ENCODE results near the gene ADM.

Gene ADM

DNA sequence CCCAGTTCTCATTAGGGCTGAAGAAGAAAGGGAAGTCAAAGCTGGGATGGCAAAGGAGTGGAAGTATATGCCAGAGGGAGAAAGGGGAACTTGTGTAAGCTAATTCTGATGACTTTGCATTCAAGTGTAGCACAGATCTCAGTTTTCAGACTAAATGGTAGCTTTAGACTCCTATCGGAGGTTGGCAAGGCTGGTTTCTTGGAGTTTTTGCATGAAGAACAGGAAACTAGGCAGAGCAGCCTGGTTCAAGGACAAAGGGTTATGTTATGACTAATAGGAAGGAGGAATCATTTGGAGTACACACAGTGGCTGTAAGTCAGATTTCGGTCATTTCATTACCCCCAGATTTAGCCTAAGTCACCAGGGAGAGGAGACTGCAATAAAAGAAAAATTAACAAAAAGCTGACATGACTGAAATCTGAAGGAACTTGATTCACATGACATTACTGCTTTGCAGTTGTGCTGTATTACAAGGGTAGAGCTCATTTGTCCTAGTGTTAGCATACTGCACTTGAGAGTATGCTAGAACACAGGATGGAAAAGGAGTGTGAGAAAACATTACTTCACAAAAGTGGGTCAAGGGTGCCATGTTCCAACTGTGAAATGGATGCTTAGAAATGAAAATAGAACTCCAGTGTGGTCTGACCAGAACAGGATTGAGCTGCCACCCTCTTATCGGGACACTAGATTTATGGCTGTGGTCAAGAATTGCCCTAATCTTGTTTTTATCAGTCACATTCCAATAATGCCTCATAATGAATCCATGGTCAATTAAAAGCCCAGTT, 23.6 kb downstream of the ADM start:
- no peak for DNase-seq (ENCODE audit: low read depth in 3 of 3)

DNA sequence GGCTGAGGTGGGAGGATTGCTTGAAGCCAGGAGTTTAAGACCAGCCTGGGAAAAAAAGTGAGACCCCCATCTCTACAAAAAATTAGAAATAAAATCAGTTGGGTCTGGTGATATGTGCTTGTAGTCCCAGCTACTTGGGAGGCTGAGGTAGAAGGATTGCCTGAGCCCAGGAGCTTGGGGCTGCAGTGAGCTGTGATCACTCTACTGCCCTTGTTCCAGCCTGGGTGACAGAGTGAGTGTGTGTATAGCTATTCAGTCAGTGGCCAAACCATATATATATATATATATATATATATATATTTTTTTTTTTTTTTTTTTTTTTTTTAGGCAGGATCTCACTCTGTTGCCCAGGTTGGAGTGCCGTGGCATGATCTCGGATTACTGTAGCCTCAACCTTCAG, 24.5 kb downstream of the ADM start:
- no peak for DNase-seq (ENCODE audit: low read depth in 3 of 3)

DNA sequence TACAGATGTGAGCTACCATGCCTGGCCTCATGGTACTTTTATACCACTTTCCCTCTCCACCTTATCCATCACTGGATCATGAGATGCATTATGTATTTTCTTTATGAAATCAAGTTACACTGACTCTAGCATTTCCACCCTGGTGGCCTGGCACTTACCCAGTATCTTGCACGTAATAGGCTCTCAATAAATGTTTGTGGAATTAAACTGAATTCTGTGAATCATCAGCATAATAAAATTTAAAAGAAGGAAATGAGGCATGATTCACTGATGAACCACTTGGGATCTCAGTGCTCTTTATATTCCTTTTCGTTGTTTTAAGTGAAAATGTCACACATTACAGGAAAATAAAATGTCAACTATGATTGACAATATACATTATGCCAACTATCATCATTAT, 25.1 kb downstream of the ADM start:
- DNase-seq (ENCODE audit: low read depth in 3 of 3): no peak

DNA sequence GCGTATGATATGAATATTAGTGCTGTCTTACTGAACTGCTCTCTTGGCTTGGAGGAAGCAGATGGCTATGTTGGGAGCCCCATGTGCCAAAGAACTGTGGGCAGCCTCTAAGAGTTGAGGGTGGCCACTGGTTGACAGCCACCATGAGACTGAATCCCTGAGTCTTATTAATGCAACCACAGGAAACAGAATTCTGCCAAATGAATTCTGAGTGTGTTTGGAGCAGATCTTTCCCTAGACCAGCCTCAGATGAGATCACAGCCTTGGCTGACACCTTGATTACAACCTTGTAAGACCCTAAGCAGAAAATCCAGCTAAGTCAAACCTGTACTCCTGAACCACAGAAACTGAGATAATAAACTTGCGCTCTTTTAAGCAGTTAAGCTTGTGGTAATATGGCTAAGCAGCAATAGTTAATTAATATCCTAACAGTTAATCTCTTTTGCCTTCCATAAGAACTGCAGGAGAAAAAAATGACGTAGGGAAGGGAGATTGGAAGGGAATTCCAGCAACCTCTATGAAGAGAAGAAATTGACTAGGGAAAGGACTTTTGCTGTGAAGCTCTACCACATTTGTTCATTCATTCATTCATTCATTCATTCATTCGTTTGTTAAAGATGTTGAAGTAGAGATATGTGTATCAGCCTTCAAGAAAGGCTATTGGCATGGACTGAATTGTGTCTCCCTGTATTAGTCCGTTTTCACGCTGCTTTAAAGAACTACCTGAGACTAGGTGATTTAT, 26.8 kb downstream of the ADM start:
- DNase-seq (ENCODE audit: low read depth in 3 of 3): no peak

DNA sequence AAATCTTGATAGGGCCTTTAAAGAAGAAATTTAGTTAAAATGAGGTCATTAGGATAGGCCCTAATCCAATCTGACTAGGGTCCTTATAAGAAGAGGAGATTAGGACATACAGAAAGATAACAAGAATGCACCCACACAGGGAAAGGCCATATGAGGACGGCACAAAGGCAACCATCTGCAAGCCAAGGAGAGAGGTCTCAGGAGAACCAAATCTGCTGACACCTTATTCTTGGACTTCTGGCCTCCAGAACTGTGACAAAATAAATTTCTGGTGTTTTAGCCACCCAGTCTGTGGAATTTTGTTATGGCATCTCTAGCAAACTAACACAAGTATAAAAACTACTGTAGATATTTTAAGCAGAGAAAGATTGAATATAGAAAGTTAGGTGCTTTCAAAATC, 28.6 kb downstream of the ADM start:
- no peak for DNase-seq (ENCODE audit: low read depth in 3 of 3)

DNA sequence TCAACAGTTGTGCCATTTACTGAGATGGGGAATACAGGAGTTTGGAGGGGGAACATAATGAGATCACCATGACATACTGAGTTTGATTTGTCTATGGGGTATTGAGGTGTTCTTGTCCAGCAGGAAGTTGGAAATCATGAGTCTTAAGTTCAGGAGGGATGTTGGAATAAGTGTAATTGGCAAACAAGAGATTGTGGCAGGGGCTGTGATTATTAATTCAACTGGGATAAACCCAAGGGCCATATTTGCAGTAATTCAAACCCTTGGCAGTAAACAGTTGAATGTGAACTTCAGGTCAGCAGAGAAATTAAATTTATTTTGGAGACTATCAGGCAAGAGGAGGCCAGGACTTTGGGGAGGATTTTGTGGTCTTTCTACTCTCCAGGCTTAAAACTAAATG, 33.4 kb downstream of the ADM start:
- DNase-seq (ENCODE audit: low read depth in 3 of 3): no peak

DNA sequence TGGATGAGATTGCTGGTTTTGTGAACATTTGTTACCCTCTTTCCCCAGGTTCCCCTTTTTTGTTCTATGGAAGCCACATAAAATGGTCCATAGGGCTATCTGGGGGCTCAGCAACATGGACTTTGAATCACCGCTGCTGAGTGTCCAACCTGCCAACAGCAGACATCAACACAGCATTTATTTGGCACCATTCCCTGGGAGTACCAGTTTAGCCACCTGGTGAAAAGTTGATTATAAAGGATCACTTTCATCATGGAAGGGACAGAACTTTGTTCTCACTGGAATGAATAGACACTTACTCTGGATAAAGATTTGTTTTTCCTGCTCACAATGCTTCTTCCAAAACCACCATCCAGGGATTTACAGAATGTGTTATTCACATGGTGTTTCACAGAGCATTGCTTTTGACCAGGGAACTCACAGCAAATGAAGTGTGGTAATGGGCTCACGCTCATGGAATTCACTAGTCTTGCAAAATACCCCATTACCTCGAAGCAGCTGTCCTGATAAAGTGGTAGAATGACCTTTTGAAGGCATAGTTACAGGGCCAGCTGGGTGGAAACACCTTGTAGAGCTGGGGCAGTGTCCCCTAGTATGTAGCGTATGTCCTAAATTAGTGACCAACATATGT, 43.9 kb downstream of the ADM start:
- DNase-seq (ENCODE audit: low read depth in 3 of 3): no peak

DNA sequence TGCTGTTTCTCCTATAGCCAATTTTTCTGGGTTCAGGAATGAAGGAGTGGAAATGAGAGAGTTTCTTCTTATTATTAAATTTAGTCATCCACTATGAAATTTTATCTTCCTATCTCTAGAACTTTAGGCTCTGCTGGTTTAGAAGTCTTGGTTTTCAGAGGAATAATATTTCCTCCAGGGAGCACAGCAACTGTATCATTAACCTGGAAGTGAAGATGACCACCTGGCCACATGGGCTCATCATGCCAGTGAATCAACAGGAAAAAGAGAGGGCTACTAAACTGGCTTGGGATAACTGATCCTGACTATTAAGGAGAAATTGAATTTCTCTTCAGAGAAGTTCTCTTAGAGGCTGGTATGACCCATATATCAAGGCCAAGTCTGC, 44.4 kb downstream of the ADM start:
- DNase-seq (ENCODE audit: low read depth in 3 of 3): no peak

DNA sequence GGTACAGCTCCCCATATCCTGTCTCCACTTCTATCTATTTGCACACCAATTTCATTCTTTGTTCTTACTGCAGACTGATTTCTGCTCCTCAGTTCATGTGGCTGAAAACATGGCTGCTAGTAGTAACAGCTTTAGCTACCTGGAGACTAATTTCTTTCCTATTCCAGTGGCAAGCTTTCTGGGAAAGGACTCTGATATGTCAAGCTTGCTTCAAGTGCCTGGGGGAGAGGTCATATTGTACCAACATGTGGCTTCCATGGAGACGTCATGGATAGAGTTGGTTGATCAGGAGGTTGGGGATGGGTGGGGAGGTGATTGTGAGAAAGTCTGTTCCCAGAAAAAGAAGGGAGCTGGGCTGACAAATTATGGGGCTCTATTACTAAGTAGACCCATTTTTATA, 44.9 kb downstream of the ADM start:
- no peak for DNase-seq (ENCODE audit: low read depth in 3 of 3)

DNA sequence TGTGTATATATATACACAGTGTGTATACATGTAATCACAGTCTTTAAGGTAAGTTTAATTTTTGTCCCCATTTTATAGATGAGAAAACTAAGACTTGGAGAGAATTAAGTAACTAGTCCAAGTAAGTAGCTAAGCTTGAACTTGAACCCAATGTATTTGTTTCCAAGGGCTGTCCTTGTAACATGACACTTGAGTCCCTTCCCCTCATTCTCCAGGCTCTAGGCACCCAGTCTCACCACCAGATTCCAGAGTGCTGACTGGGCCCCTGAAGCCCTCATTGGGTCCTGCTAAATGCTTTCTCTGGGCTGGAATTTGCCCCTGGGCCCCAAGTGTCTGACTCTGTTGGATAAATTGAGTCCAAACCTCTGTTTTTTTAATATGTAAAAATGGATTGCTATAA, 45.5 kb downstream of the ADM start:
- no peak for DNase-seq (ENCODE audit: low read depth in 3 of 3)

DNA sequence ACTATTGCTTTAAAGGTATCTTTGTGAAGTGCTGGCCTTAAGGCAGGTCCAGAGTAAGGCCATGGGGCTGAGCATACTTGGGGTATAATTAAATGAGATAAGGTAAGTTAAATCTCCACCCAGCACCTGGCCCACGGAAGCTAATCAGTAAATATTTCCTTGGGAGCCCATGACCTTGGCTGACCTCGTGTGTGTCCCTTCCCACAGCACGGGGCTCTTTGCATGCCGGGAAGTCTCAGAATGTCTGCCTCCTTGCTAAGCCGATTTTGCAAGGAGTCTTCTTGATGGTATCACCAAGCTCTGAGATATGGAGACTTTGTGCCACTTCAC, 46.5 kb downstream of the ADM start:
- DNase-seq (ENCODE audit: low read depth in 3 of 3): no peak

DNA sequence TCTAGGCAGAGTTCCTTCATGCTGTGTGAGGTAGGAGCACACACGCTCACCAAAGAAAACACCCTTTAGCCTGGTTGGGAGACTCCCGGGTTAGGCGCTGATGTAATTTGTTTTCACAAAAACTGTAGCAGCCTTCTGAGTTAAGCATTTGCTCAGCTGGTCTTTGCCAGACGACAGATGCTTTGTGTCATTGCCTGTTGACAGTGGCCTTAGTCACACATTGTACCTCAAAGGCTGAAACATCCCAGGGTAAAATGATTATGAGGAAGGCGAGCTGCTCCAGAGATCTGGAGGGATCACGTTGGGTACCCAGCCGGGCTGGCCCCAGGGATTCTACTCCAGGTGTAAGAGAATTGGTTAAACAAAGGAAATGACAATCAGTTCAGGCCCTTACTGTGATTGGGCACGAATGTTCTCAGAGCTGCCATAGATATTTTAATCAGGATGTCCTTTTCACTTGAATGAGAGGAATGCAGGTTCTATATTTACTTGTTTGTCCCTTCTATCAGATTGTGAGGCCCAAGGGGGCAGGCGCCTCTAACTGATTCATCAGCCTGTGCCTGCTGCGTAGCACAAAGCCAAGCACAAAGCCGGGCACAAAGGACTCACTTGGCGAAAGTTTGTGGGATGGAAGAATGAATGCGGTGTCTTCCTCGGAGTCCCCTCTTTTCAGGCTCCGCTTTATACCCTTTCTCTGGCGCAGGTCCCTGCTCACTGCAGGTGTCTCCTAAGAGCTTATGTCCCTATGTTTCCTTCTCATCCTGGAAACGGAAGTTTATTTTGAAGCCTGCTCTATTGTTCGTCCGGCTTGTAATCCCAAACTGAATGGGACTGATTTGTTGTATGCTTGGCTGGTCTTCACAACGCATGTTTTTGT, 47.1 kb downstream of the ADM start:
- DNase-seq (ENCODE audit: low read depth in 3 of 3): no peak

DNA sequence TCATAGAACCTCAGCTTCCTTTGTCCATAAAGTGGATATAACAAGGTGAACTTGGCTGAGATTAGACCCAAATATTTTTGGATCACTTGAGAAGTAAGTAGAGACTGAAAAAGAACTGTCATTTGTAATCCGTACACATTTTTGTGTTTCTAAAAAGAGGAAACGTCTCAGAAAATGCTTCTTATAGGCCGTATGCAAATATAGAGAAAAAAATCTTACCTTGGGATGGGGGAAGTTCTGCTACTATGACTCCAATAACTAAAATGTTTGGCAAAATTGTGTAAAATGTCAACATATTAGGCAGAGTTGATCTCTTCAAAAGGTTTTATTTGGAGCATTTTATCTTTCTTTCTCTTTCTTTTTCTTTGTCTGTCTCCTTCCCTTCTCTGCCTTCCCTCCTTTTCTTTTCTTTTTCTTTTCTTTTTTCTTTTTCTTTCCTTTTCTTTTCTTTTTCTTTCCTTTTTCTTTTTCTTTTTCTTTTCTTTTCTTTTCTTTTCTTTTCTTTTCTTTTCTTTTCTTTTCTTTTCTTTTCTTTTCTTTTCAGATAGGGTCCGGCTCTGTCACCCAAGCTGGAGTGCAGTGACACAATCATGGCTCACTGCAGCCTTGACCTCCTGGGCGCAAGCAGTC, 48.2 kb downstream of the ADM start:
- DNase-seq (ENCODE audit: low read depth in 3 of 3): no peak

DNA sequence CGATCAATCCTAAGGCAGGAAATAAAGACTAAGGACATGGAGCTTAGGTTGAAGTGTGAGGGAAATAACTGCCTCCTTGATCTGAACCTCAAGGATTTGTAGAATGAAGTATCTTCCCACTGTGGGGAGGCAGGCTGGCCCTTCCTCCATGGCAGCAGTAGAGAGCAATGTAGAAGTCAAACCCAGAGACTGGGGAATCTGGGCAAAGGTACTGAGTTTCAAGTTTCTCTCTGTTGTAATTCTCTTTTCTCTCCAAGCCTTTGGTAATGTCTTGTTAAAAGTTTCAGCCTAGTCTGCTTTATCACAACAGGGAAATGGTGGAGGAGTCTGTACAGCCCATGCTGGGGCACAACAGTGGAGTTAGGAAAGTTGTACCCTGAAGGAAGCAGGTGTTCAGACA, 49.5 kb downstream of the ADM start:
- no peak for DNase-seq (ENCODE audit: low read depth in 3 of 3)

DNA sequence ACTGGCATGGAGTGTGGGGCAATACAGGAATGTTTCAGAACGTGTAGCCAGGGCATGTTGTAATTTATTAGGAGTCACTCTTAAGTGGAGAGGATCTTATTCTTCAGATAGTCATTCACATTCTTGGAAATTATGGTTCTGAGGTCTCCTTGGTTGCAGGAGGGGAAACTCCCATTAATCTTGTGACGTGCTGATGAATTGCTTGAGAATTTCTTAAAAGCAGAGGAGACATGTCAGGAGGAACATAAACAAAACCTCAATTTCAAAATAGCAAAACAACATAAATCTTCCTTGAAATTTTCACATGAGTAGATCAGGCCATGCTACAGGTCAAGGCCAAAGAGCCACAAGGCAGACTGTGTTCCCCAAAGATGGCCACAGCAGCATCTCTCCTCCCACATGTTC, 50.4 kb downstream of the ADM start:
- DNase-seq (ENCODE audit: low read depth in 3 of 3): no peak

DNA sequence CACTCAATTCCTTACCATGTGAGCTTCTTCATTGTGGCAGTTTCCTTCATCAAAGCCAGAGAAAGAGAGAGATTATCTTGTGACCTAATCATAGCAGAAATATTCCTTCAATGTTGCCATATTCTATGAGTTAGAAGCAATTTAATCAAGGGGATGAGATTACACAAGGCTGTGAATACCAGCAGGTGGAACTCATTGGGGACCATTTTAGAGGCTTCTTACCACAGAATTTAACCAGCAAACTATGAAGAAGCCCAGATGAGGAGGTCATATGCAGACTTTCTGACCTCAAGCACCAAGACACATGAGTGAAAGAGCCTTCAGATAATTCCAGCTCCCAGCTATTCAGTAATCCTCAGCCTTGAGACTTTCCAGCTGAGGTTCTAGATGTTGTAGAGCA, 51.3 kb downstream of the ADM start:
- no peak for DNase-seq (ENCODE audit: low read depth in 3 of 3)

Measured in stimulated activated CD4-positive, alpha-beta T cell treated with anti-CD3 and anti-CD28 coated beads, TNF-alpha, amount 100 ng/mL, for 48 hours (primary cell).